Measurements from ENCODE around the gene ENOX1. TPM values are rescaled to one million over a fixed set of nuclear protein-coding genes. Genes with fewer than 3 reads are reported as not detected.

Gene ENOX1
- total and polyA plus RNA-seq, 2 donors (not counting 3 experiments of a cell fraction or from before 2014, with no cell fraction given) = 0.17 to 0.97 TPM

- ChIA-PET POLR2A (no interaction called here), CTCF (no interaction called here)
- FAIRE-seq (no peak), DNase-seq (ENCODE audit: low read depth, low spot score) (no peak)
- no TSS peak for BruUV-seq (replicated peaks)
- no peaks in the 10 kb centered on the region for H3K36me3 ChIP-seq (ENCODE audit: control insufficient read depth in 2 of 2, extremely low read depth in 1 of 2, insufficient read depth in 2 of 2, low read length in 2 of 2)
- H3K4me1 ChIP-seq (ENCODE audit: control insufficient read depth, extremely low read depth, insufficient read depth, low read length) = no peaks in the 10 kb centered on the region
- no peak overlapping the region for H3K27ac ChIP-seq (ENCODE audit: insufficient read depth, low read depth, low read length)
- H3K9ac ChIP-seq (replicated peaks; ENCODE audit: extremely low read depth, insufficient read depth, low read length) = no peak overlapping the region
- H2AFZ ChIP-seq (ENCODE audit: low read depth, low read length) = no peak overlapping the region
- H3K79me2 ChIP-seq (ENCODE audit: control insufficient read depth, insufficient read depth, low read length) = no peaks in the 10 kb centered on the region
- intact Hi-C loops (cut with micrococcal nuclease) (no loop called here), dilution Hi-C loops (cut with MboI; ENCODE audit: extremely low pct_ligation_motif_present, low sequenced_read_pairs) (no loop called here)
- TF ChIP-seq EZH2 (IDR thresholded peaks at IDR 0.05; ENCODE audit: borderline replicate concordance, low read depth, low read length, severe bottlenecking) (no peak), MYC (IDR thresholded peaks at IDR 0.05; ENCODE audit: low read depth, low read length) (no peak)
- no peaks in the 10 kb centered on the region for H4K20me1 ChIP-seq (replicated peaks; ENCODE audit: control insufficient read depth, extremely low read depth, insufficient read depth, low read length)
- H3K4me3 ChIP-seq (replicated peaks in 1 of 3; ENCODE audit: insufficient read depth in 1 of 3, low read depth in 1 of 3, low read length in 3 of 3) = no peak overlapping the region
- H3K27me3 ChIP-seq (ENCODE audit: control insufficient read depth in 2 of 2, insufficient read depth in 2 of 2, low read length in 2 of 2) = no peaks in the 10 kb centered on the region
- no peak overlapping the region for H3K4me2 ChIP-seq (ENCODE audit: insufficient read depth, low read length)
- no peaks in the 10 kb centered on the region for H3K9me1 ChIP-seq (replicated peaks; ENCODE audit: control insufficient read depth, extremely low read depth, insufficient read depth, low read length)
- no peaks in the 10 kb centered on the region for H3K9me3 ChIP-seq (replicated peaks; ENCODE audit: control insufficient read depth, insufficient read depth, low read length)
These were observed 398.3 kb downstream of the ENOX1 start for GRCh38 chr13:43388282-43389034.

- Histone ChIP-seq H3K36me3 (ENCODE audit: control insufficient read depth in 2 of 2, extremely low read depth in 1 of 2, insufficient read depth in 2 of 2, low read length in 2 of 2) (no peaks in the 10 kb centered on the region), H3K79me2 (ENCODE audit: control insufficient read depth, insufficient read depth, low read length) (no peaks in the 10 kb centered on the region), H3K4me2 (ENCODE audit: insufficient read depth, low read length) (no peak overlapping the region), H3K9me3 (replicated peaks; ENCODE audit: control insufficient read depth, insufficient read depth, low read length) (no peaks in the 10 kb centered on the region), H3K9me1 (replicated peaks; ENCODE audit: control insufficient read depth, extremely low read depth, insufficient read depth, low read length) (no peaks in the 10 kb centered on the region), H2AFZ (ENCODE audit: low read depth, low read length) (no peak overlapping the region), H3K4me3 (replicated peaks in 1 of 3; ENCODE audit: insufficient read depth in 1 of 3, low read depth in 1 of 3, low read length in 3 of 3) (no peak overlapping the region), H3K27ac (ENCODE audit: insufficient read depth, low read depth, low read length) (no peak overlapping the region), H3K9ac (replicated peaks; ENCODE audit: extremely low read depth, insufficient read depth, low read length) (no peak overlapping the region), H4K20me1 (replicated peaks; ENCODE audit: control insufficient read depth, extremely low read depth, insufficient read depth, low read length) (no peaks in the 10 kb centered on the region), H3K27me3 (ENCODE audit: control insufficient read depth in 2 of 2, insufficient read depth in 2 of 2, low read length in 2 of 2) (no peaks in the 10 kb centered on the region), H3K4me1 (ENCODE audit: control insufficient read depth, extremely low read depth, insufficient read depth, low read length) (no peaks in the 10 kb centered on the region)
- no peak for TF ChIP-seq JUN (IDR thresholded peaks at IDR 0.05; ENCODE audit: borderline replicate concordance, insufficient read depth, insufficient read length, low read depth)
- CTCF ChIA-PET = no interaction called here
- FAIRE-seq (no peak), DNase-seq (ENCODE audit: low read depth, low spot score) (no peak)
- no TSS peak for BruUV-seq (replicated peaks)
- POLR2A ChIA-PET = no interaction called here
- intact Hi-C loops (cut with micrococcal nuclease) = no loop called here
- dilution Hi-C loops (cut with MboI; ENCODE audit: extremely low pct_ligation_motif_present, low sequenced_read_pairs) = no loop called here
These were observed 398.9 kb downstream of the ENOX1 start for GRCh38 chr13:43387880-43388279.
